ENCODE data around the gene FGF22.

DNA sequence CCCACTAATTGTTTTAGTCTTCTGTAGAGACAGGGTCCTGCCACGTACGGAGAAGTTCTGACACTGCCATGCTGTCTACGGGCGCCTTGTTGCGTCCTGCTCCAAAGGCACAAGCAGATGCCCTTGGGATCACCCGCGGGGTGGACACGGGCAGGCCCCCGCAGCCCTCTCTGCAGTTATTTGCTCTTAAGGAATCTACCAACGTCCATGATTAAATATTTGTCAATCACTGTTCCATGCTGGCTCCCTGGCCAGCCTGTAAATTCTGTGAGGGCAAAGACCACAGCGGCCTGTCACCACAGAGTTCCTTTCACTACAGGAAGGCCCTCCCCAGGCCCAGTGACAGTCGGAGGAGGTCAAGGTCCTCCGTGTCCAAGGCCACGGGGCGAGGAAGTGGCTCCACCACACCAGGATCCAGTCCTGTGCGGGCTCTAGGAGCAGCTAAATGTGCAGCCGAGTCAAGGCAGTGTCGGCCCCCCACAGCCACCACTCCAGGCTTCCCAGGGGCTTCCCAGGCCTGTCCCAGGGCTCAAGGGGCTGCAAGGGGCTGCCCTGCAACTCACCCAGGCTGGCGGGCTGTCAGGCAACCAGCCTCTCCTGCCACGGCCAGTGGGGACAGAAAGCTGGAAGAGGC, 21.2 kb downstream of the FGF22 start:
- TF ChIP-seq, protein P1, sequence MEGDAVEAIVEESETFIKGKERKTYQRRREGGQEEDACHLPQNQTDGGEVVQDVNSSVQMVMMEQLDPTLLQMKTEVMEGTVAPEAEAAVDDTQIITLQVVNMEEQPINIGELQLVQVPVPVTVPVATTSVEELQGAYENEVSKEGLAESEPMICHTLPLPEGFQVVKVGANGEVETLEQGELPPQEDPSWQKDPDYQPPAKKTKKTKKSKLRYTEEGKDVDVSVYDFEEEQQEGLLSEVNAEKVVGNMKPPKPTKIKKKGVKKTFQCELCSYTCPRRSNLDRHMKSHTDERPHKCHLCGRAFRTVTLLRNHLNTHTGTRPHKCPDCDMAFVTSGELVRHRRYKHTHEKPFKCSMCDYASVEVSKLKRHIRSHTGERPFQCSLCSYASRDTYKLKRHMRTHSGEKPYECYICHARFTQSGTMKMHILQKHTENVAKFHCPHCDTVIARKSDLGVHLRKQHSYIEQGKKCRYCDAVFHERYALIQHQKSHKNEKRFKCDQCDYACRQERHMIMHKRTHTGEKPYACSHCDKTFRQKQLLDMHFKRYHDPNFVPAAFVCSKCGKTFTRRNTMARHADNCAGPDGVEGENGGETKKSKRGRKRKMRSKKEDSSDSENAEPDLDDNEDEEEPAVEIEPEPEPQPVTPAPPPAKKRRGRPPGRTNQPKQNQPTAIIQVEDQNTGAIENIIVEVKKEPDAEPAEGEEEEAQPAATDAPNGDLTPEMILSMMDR (IDR thresholded peaks at IDR 0.05): no peak
- TF ChIP-seq POLR2A (IDR thresholded peaks at IDR 0.05): no peak
